Ishikawa (cell line): ENCODE measurements around the gene LRRC71.
A peak's percentile ranks its signal among the peaks of the same experiment; 100 is the strongest.

Experiments used
- CEBPB ChIP-seq: IDR thresholded peaks from 2 replicates; pipeline ENCODE4 v1.6.1; 2012
- CREB1 ChIP-seq: IDR thresholded peaks from 2 replicates; pipeline ENCODE4 v1.6.1; 2012; ENCODE audit warnings: low read depth
- EGR1 ChIP-seq: IDR thresholded peaks from 2 replicates; pipeline ENCODE4 v1.6.1; 2012
- EP300 ChIP-seq: IDR thresholded peaks from 2 replicates; pipeline ENCODE4 v1.6.1; 2012; ENCODE audit warnings: borderline replicate concordance
- FOXM1 ChIP-seq: IDR thresholded peaks from 2 replicates; pipeline ENCODE4 v1.6.1; 2012; ENCODE audit warnings: low read depth, borderline replicate concordance
- MAX ChIP-seq: IDR thresholded peaks from 2 replicates; pipeline ENCODE4 v1.6.1; 2012
- NFIC ChIP-seq: IDR thresholded peaks from 2 replicates; pipeline ENCODE4 v1.6.1; 2012
- RAD21 ChIP-seq: IDR thresholded peaks from 2 replicates; pipeline ENCODE4 v1.6.1; 2012; ENCODE audit warnings: low read depth
- REST ChIP-seq: IDR thresholded peaks from 2 replicates; pipeline ENCODE4 v1.6.1; 2012; ENCODE audit warnings: low read depth, mild to moderate bottlenecking
- TAF1 ChIP-seq: IDR thresholded peaks from 2 replicates; pipeline ENCODE4 v1.6.1; 2012; ENCODE audit warnings: low read depth, mild to moderate bottlenecking
- TCF12 ChIP-seq: IDR thresholded peaks from 2 replicates; pipeline ENCODE4 v1.6.1; 2012; ENCODE audit warnings: low read depth
- TEAD4 ChIP-seq: IDR thresholded peaks from 2 replicates; pipeline ENCODE4 v1.6.1; 2012
- USF1 ChIP-seq: IDR thresholded peaks from 2 replicates; pipeline ENCODE4 v1.6.1; 2012
- YY1 ChIP-seq: IDR thresholded peaks from 2 replicates; pipeline ENCODE4 v1.6.1; 2012; ENCODE audit warnings: low read depth
- ZBTB7A ChIP-seq: IDR thresholded peaks from 2 replicates; pipeline ENCODE4 v1.6.1; 2012; ENCODE audit warnings: low read depth

LRRC71 gene

GRCh38 chr1:156913809-156914387 is 6.5 kb upstream of the LRRC71 start:
- TF ChIP-seq TAF1: no peak
- TF ChIP-seq NFIC: no peak
- TF ChIP-seq RAD21: no peak
- TF ChIP-seq MAX: no peak

GRCh38 chr1:156914440-156914856 is 6.0 kb upstream of the LRRC71 start:
- TF ChIP-seq TCF12 (no peak), TAF1 (no peak), EGR1 (no peak), CEBPB (no peak), REST (no peak), TEAD4 (no peak), CREB1 (no peak)

- TF ChIP-seq USF1: no peak
- no peak for TF ChIP-seq REST
- no peak for TF ChIP-seq ZBTB7A
- no peak for TF ChIP-seq RAD21
- no peak for TF ChIP-seq TCF12
Observed at GRCh38 chr1:156921053-156921529, 659 bp downstream of the LRRC71 start.

- TF ChIP-seq CEBPB (no peak), CREB1 (no peak), TEAD4 (no peak), TCF12 (peak; percentile 62), NFIC (peak; percentile 61), YY1 (no peak), EGR1 (no peak), ZBTB7A (no peak), RAD21 (no peak), EP300 (no peak), MAX (no peak), TAF1 (no peak), USF1 (no peak), FOXM1 (no peak), REST (no peak)
Observed at GRCh38 chr1:156922986-156923669, 2.7 kb downstream of the LRRC71 start.
